HUES6 (cell line): ENCODE measurements around the gene LY6G5C.

Source experiments
- H3K27ac ChIP-seq: 2 replicates; pipeline ENCODE4 v1.7.0; 2013; ENCODE audit warnings: low read depth, mild to moderate bottlenecking, low read length, inconsistent platforms
- H3K27me3 ChIP-seq: 2 replicates; pipeline ENCODE4 v1.6.1; 2013; ENCODE audit warnings: low read length; ENCODE audit not compliant: control insufficient read depth, insufficient read depth
- H3K36me3 ChIP-seq: 2 replicates; pipeline ENCODE4 v1.6.1; 2013; ENCODE audit warnings: low read length; ENCODE audit not compliant: control insufficient read depth, insufficient read depth
- H3K4me1 ChIP-seq: 2 replicates; pipeline ENCODE4 v1.6.1; 2013; ENCODE audit warnings: low read length; ENCODE audit not compliant: control insufficient read depth, insufficient read depth
- H3K4me3 ChIP-seq: 2 replicates; pipeline ENCODE4 v1.5.1; 2013; ENCODE audit warnings: low read depth, low read length
- H3K9ac ChIP-seq: one replicate; pipeline ENCODE4 v1.6.1; 2013; ENCODE audit warnings: mild to moderate bottlenecking, low read length
- H3K9me3 ChIP-seq: 2 replicates; pipeline ENCODE4 v1.6.1; 2013; ENCODE audit warnings: low read depth, low read length; ENCODE audit not compliant: control insufficient read depth, insufficient read depth

Gene LY6G5C

GRCh38 chr6:31658983-31659648 lies 21.8 kb downstream of the LY6G5C start:
- no peaks in the 10 kb centered on the region for H3K9me3 ChIP-seq
- H3K4me1 ChIP-seq = peaks cover 17% of the 10 kb centered on the region
- H3K27me3 ChIP-seq = no peaks in the 10 kb centered on the region
- peak overlapping the region; percentile 99 for H3K9ac ChIP-seq
- H3K4me3 ChIP-seq = peak overlapping the region; percentile 97
- H3K27ac ChIP-seq = no peak overlapping the region
- H3K36me3 ChIP-seq = peaks cover 33% of the 10 kb centered on the region

- Histone ChIP-seq H3K36me3 (peaks cover 24% of the 10 kb centered on the region), H3K27ac (no peak overlapping the region), H3K4me1 (peaks cover 9% of the 10 kb centered on the region), H3K27me3 (no peaks in the 10 kb centered on the region), H3K9me3 (no peaks in the 10 kb centered on the region), H3K4me3 (no peak overlapping the region), H3K9ac (no peak overlapping the region)
Measured at GRCh38 chr6:31658158-31658688, 22.6 kb downstream of the LY6G5C start.

GRCh38 chr6:31657406-31658157 lies 23.3 kb downstream of the LY6G5C start:
- peaks cover 19% of the 10 kb centered on the region for H3K36me3 ChIP-seq
- H3K27me3 ChIP-seq = no peaks in the 10 kb centered on the region
- H3K27ac ChIP-seq = no peak overlapping the region
- H3K9ac ChIP-seq = no peak overlapping the region
- no peaks in the 10 kb centered on the region for H3K9me3 ChIP-seq
- peaks cover 9% of the 10 kb centered on the region for H3K4me1 ChIP-seq
- H3K4me3 ChIP-seq = no peak overlapping the region

- Histone ChIP-seq H3K4me1 (peaks cover 4% of the 10 kb centered on the region), H3K9ac (no peak within 1 kb of the TSS), H3K36me3 (peaks cover 14% of the 10 kb centered on the region), H3K9me3 (no peaks in the 10 kb centered on the region), H3K27ac (no peak within 1 kb of the TSS), H3K4me3 (no peak within 1 kb of the TSS), H3K27me3 (no peaks in the 10 kb centered on the region)
Measured at GRCh38 chr6:31655349-31656237, 25.3 kb downstream of the LY6G5C start, which contains the start of gene APOM. Gene APOM (plus strand): TSS chr6:31655894. CDS start chr6:31655967, 73 bp downstream.

GRCh38 chr6:31654574-31655348 lies 26.1 kb downstream of the LY6G5C start:
- H3K27ac ChIP-seq = no peak overlapping the region
- no peak overlapping the region for H3K9ac ChIP-seq
- peaks cover 4% of the 10 kb centered on the region for H3K4me1 ChIP-seq
- H3K27me3 ChIP-seq = no peaks in the 10 kb centered on the region
- H3K36me3 ChIP-seq = peaks cover 18% of the 10 kb centered on the region
- H3K4me3 ChIP-seq = no peak overlapping the region
- H3K9me3 ChIP-seq = no peaks in the 10 kb centered on the region

- H3K27ac ChIP-seq = peak overlapping the region; percentile 98
- peaks cover 35% of the 10 kb centered on the region for H3K36me3 ChIP-seq
- peak overlapping the region; percentile 98 for H3K9ac ChIP-seq
- peak overlapping the region; percentile 85 for H3K4me3 ChIP-seq
- no peaks in the 10 kb centered on the region for H3K9me3 ChIP-seq
- no peaks in the 10 kb centered on the region for H3K27me3 ChIP-seq
- H3K4me1 ChIP-seq = no peaks in the 10 kb centered on the region
Measured at GRCh38 chr6:31652925-31653724, 27.7 kb downstream of the LY6G5C start.

- Histone ChIP-seq H3K27me3 (no peaks in the 10 kb centered on the region), H3K4me1 (no peaks in the 10 kb centered on the region), H3K36me3 (peaks cover 38% of the 10 kb centered on the region), H3K27ac (no peak overlapping the region), H3K9me3 (no peaks in the 10 kb centered on the region), H3K4me3 (peak overlapping the region; percentile 85), H3K9ac (peak overlapping the region; percentile 98)
Measured at GRCh38 chr6:31651602-31652191, 29.2 kb downstream of the LY6G5C start.

- H3K27me3 ChIP-seq = no peaks in the 10 kb centered on the region
- no peaks in the 10 kb centered on the region for H3K9me3 ChIP-seq
- no peak overlapping the region for H3K4me3 ChIP-seq
- H3K36me3 ChIP-seq = peaks cover 92% of the 10 kb centered on the region
- H3K27ac ChIP-seq = no peak overlapping the region
- H3K9ac ChIP-seq = no peak overlapping the region
- no peaks in the 10 kb centered on the region for H3K4me1 ChIP-seq
Measured at GRCh38 chr6:31645325-31645724, 35.5 kb downstream of the LY6G5C start.

GRCh38 chr6:31643818-31644454 lies 36.9 kb downstream of the LY6G5C start:
- Histone ChIP-seq H3K4me1 (no peaks in the 10 kb centered on the region), H3K36me3 (peaks cover 94% of the 10 kb centered on the region), H3K27me3 (no peaks in the 10 kb centered on the region), H3K27ac (no peak overlapping the region), H3K9ac (no peak overlapping the region), H3K4me3 (no peak overlapping the region), H3K9me3 (no peaks in the 10 kb centered on the region)
